HCT116 (cell line): ENCODE results near the gene ATP8A2. TPM values are rescaled to one million over a fixed set of nuclear protein-coding genes. Genes with fewer than 3 reads are reported as not detected.

Experiments used
- ATAC-seq: fragments of 200-7000 bp; cut with Tn5 transposase; 2 replicates; pipeline ENCODE4 v1.9.1; 2020; ENCODE audit warnings: mild to moderate bottlenecking, moderate library complexity
- BruUV-seq: library from RNA; stranded (reverse); fragments of 400-500 nt; replicated peaks from 2 replicates; lab custom pipeline; 2021; lab: Mats Ljungman, UMichigan
- CTCF ChIA-PET: fragments of 300-600 bp; sonication (Branson Sonifier 250); formaldehyde crosslinking; loops from one replicate; lab custom pipeline; 2021; ENCODE audit warnings: antibody characterized with exemption; lab: Charles Lee
- POLR2A ChIA-PET: fragments of 300-600, 350-600 bp; sonication (Branson Sonifier 250); formaldehyde crosslinking; loops from one replicate; lab custom pipeline; 2021; ENCODE audit warnings: antibody characterized with exemption; lab: Charles Lee
- RAD21 ChIA-PET, 2 experiments: fragments of 300-600 bp; sonication (Branson Sonifier 250); formaldehyde crosslinking; loops; one replicate each; lab custom pipeline; 2023; ENCODE audit warnings: low total read pairs in 2 of 2; ENCODE audit not compliant: uncharacterized antibody in 2 of 2, unreplicated experiment in 2 of 2, low non-redundant PET in 1 of 2; lab: Charles Lee
- DNase-seq: peaks from one replicate; pipeline ENCODE4 v3.0.0-alpha.2; 2010; ENCODE audit warnings: low read depth, low spot score
- H2AFZ ChIP-seq: fragments of 200-600 bp; shearing (Covaris generic), sonication (generic); 2 replicates; pipeline ENCODE4 v1.6.1; 2017; ENCODE audit warnings: low read depth, mixed run types, mixed read lengths, antibody characterized with exemption, low read length; ENCODE audit not compliant: poor library complexity, severe bottlenecking
- H3K27ac ChIP-seq: 2 replicates; pipeline ENCODE4 v1.5.1; 2012; ENCODE audit warnings: low read depth, low read length
- H3K27me3 ChIP-seq: fragments of 200-600 bp; sonication (generic); 2 replicates; pipeline ENCODE4 v1.6.1; 2016; ENCODE audit warnings: mixed run types, low read length, mixed read lengths; ENCODE audit not compliant: insufficient read depth
- H3K36me3 ChIP-seq, 2 experiments: fragments of 200-500 bp in 1 of 2; fragments of 200-600 bp in 1 of 2; sonication (Bioruptor generic) in 1 of 2; sonication (generic) in 1 of 2; 2 replicates each; pipeline versions ENCODE4 v1.5.1 to v1.6.1; 2014 to 2016; ENCODE audit warnings: low read length in 2 of 2, inconsistent platforms in 1 of 2, mixed read lengths in 1 of 2, mixed run types in 1 of 2; ENCODE audit not compliant: insufficient read depth in 2 of 2, control insufficient read depth in 1 of 2
- H3K4me1 ChIP-seq, 2 experiments: fragments of 200-600 bp in 1 of 2; sonication (generic) in 1 of 2; 2 replicates each; pipeline versions ENCODE4 v1.5.1 to v1.6.1; 2012 to 2017; ENCODE audit warnings: low read length in 2 of 2, inconsistent platforms in 1 of 2, mild to moderate bottlenecking in 1 of 2, mixed read lengths in 1 of 2, mixed run types in 1 of 2, moderate library complexity in 1 of 2; ENCODE audit not compliant: insufficient read depth in 2 of 2, control insufficient read depth in 1 of 2
- H3K4me2 ChIP-seq: fragments of 200-600 bp; sonication (generic); 2 replicates; pipeline ENCODE4 v1.6.1; 2017; ENCODE audit warnings: mixed run types, low read length, mixed read lengths
- H3K4me3 ChIP-seq, 2 experiments: fragments of 200-600 bp in 1 of 2; sonication (generic) in 1 of 2; replicated peaks in 1 of 2; 2 replicates each; pipeline ENCODE4 v1.5.1; 2011 to 2016; ENCODE audit warnings: low read length in 2 of 2, control low read depth in 1 of 2, low read depth in 1 of 2, mild to moderate bottlenecking in 1 of 2, mixed read lengths in 1 of 2, mixed run types in 1 of 2
- H3K79me2 ChIP-seq: fragments of 200-600 bp; sonication (generic); 2 replicates; pipeline ENCODE4 v1.6.1; 2017; ENCODE audit warnings: mild to moderate bottlenecking, mixed run types, low read length, moderate library complexity, mixed read lengths; ENCODE audit not compliant: insufficient read depth
- H3K9ac ChIP-seq: fragments of 200-600 bp; sonication (generic); 2 replicates; pipeline ENCODE4 v1.6.1; 2016; ENCODE audit warnings: low read length, mixed read lengths
- H3K9me2 ChIP-seq: fragments of 200-600 bp; sonication (generic), shearing (Covaris generic); 2 replicates; pipeline ENCODE4 v1.6.1; 2017; ENCODE audit warnings: mixed run types, mild to moderate bottlenecking, moderate library complexity; ENCODE audit not compliant: insufficient read depth
- H3K9me3 ChIP-seq, 2 experiments: fragments of 200-500 bp in 1 of 2; fragments of 200-600 bp in 1 of 2; sonication (Bioruptor generic) in 1 of 2; sonication (generic) in 1 of 2; 2 replicates each; pipeline ENCODE4 v1.6.1; 2014 to 2017; ENCODE audit warnings: low read length in 2 of 2, mixed read lengths in 2 of 2, inconsistent platforms in 1 of 2, low read depth in 1 of 2, mild to moderate bottlenecking in 1 of 2, mixed run types in 1 of 2, moderate library complexity in 1 of 2; ENCODE audit not compliant: control insufficient read depth in 1 of 2, insufficient read depth in 1 of 2
- H4K20me1 ChIP-seq: fragments of 200-600 bp; sonication (generic), shearing (Covaris generic); 2 replicates; pipeline ENCODE4 v1.6.1; 2017; ENCODE audit warnings: mixed run types, mild to moderate bottlenecking, moderate library complexity; ENCODE audit not compliant: insufficient read depth
- CEBPB ChIP-seq: IDR thresholded peaks from 2 replicates; pipeline ENCODE4 v1.6.1; 2012; ENCODE audit warnings: low read depth
- CTCF ChIP-seq, 3 experiments: fragments of 200-600 bp in 1 of 3; sonication (generic) in 1 of 3; IDR thresholded peaks in 2 of 3; conservative IDR thresholded peaks in 1 of 3; 2 replicates each; pipeline ENCODE4 v1.5.1; 2012 to 2017; ENCODE audit warnings: low read depth in 2 of 3, low read length in 2 of 3, antibody characterized with exemption in 1 of 3, borderline replicate concordance in 1 of 3, control low read depth in 1 of 3, mild to moderate bottlenecking in 1 of 3, mixed read lengths in 1 of 3, mixed run types in 1 of 3, moderate library complexity in 1 of 3; ENCODE audit not compliant: insufficient read depth in 1 of 3
- EGR1 ChIP-seq: IDR thresholded peaks from 2 replicates; pipeline ENCODE4 v1.6.1; 2012; ENCODE audit warnings: low read depth
- ELF1 ChIP-seq: IDR thresholded peaks from 2 replicates; pipeline ENCODE4 v1.6.1; 2012; ENCODE audit warnings: low read depth, borderline replicate concordance
- EZH2 ChIP-seq: fragments of 200-600 bp; sonication (generic); IDR thresholded peaks from 2 replicates; pipeline ENCODE4 v1.6.1; 2017; ENCODE audit warnings: antibody characterized with exemption, mixed run types
- EZH2phosphoT487 ChIP-seq: fragments of 200-600 bp; IDR thresholded peaks from 2 replicates; pipeline ENCODE4 v1.6.1; 2018; ENCODE audit warnings: antibody characterized with exemption, borderline replicate concordance
- FOSL1 ChIP-seq: IDR thresholded peaks from 2 replicates; pipeline ENCODE4 v1.6.1; 2012; ENCODE audit warnings: low read depth
- MAX ChIP-seq: IDR thresholded peaks from 2 replicates; pipeline ENCODE4 v1.6.1; 2012
- POLR2A ChIP-seq: IDR thresholded peaks from 2 replicates; pipeline ENCODE4 v1.7.0; 2011; ENCODE audit warnings: borderline replicate concordance; ENCODE audit not compliant: insufficient read depth, insufficient read length; ENCODE audit errors: extremely low read depth
- RAD21 ChIP-seq: IDR thresholded peaks from 2 replicates; pipeline ENCODE4 v1.6.1; 2012; ENCODE audit warnings: low read depth, mild to moderate bottlenecking
- REST ChIP-seq: IDR thresholded peaks from 2 replicates; pipeline ENCODE4 v1.6.1; 2012; ENCODE audit warnings: low read depth
- SIN3A ChIP-seq: IDR thresholded peaks from 2 replicates; pipeline ENCODE4 v1.6.1; 2012; ENCODE audit warnings: low read depth
- SRF ChIP-seq: IDR thresholded peaks from 2 replicates; pipeline ENCODE4 v1.6.1; 2012; ENCODE audit warnings: low read depth
- TCF7L2 ChIP-seq: IDR thresholded peaks from 2 replicates; pipeline ENCODE4 v1.7.0; 2011; ENCODE audit warnings: borderline replicate concordance, inconsistent platforms; ENCODE audit not compliant: insufficient read depth, insufficient read length; ENCODE audit errors: extremely low read depth
- YY1 ChIP-seq: IDR thresholded peaks from 2 replicates; pipeline ENCODE4 v1.6.1; 2011; ENCODE audit warnings: low read length, low read depth, moderate library complexity, mild to moderate bottlenecking; ENCODE audit not compliant: insufficient replicate concordance; ENCODE audit errors: extremely low read depth
- ZBTB33 ChIP-seq: IDR thresholded peaks from 2 replicates; pipeline ENCODE4 v1.6.1; 2011; ENCODE audit warnings: mild to moderate bottlenecking, low read length, moderate library complexity; ENCODE audit not compliant: insufficient replicate concordance; ENCODE audit errors: extremely low read depth
- ZFX ChIP-seq: fragments of 450-650 bp; IDR thresholded peaks from 2 replicates; pipeline ENCODE4 v1.6.1; 2017
- intact Hi-C: fragments of 100-400 bp; cut with micrococcal nuclease; formaldehyde crosslinking; loops from 2 replicates; pipeline ENCODE4 v1.10.0; 2022
- total RNA-seq: library from RNA; stranded (reverse); gene quantifications from one replicate; pipeline ENCODE4 v1.2.1, GENCODE V29; 2021; ENCODE audit not compliant: unreplicated experiment

ATP8A2 gene
- total RNA-seq, 1 experiment from 2014 or later: not detected

- Histone ChIP-seq H3K9ac (no peak overlapping the region), H3K36me3 (no peaks in the 10 kb centered on the region), H3K4me3 (no peak overlapping the region), H4K20me1 (no peaks in the 10 kb centered on the region), H3K4me1 (no peaks in the 10 kb centered on the region), H3K79me2 (no peaks in the 10 kb centered on the region), H2AFZ (no peak overlapping the region), H3K27me3 (peaks cover 16% of the 10 kb centered on the region; the same call in 1 of the 2 replicates), H3K27ac (no peak overlapping the region), H3K9me2 (no peaks in the 10 kb centered on the region), H3K9me3 (no peaks in the 10 kb centered on the region), H3K4me2 (no peak overlapping the region)
- ChIA-PET POLR2A (no interaction called here), CTCF (no interaction called here), RAD21 (no interaction called here)
- intact Hi-C loops: no loop called here
- no peak for TF ChIP-seq ELF1
- no peak for TF ChIP-seq MAX
- no peak for TF ChIP-seq RAD21
- no peak for TF ChIP-seq ZBTB33
- no peak for TF ChIP-seq CEBPB
- TF ChIP-seq POLR2A: no peak
- TF ChIP-seq SRF: no peak
- no peak for TF ChIP-seq FOSL1
- no peak for TF ChIP-seq EZH2phosphoT487
- no peak for TF ChIP-seq CTCF (IDR thresholded peaks at IDR 0.05 in 2 of 3, conservative IDR thresholded peaks at IDR 0.05 in 1 of 3; ENCODE audit: borderline replicate concordance in 1 of 3, insufficient read depth in 1 of 3, low read depth in 2 of 3, low read length in 2 of 3)
- no peak for TF ChIP-seq ZFX
- TF ChIP-seq SIN3A: no peak
- no peak for TF ChIP-seq REST
- TF ChIP-seq TCF7L2: no peak
- no peak for TF ChIP-seq YY1
- no peak for TF ChIP-seq EGR1
- no peak for TF ChIP-seq EZH2
- BruUV-seq: no TSS peak
- DNase-seq: no peak
- no peak for ATAC-seq
Measured at GRCh38 chr13:25890671-25891212, 519.0 kb downstream of the ATP8A2 start.
